Left lung (tissue), 10 donors: Measurements from ENCODE around the gene IL16. TPM values are rescaled to one million over a fixed set of nuclear protein-coding genes. Genes with fewer than 3 reads are reported as not detected.

Experiments
- ATAC-seq: fragments of 200-7000 bp; cut with Tn5 transposase; one replicate; pipeline ENCODE4 v1.9.1; 2020; ENCODE audit warnings: moderate library complexity
- DNase-seq, 4 donors: peaks; one replicate each; pipeline ENCODE4 v3.0.0-alpha.2; 2013 to 2020
- H3K27ac ChIP-seq, 2 donors: fragments of 200-600 bp; sonication (generic) in 1 of 2; one replicate each; pipeline versions ENCODE4 v1.5.0 to v1.8.0; 2020 to 2021
- H3K27me3 ChIP-seq, 2 donors: fragments of 200-600 bp; sonication (generic) in 1 of 2; one replicate each; pipeline versions ENCODE4 v1.5.0 to v1.8.0; 2020 to 2021
- H3K36me3 ChIP-seq, 2 donors: fragments of 200-600 bp; sonication (generic) in 1 of 2; one replicate each; pipeline versions ENCODE4 v1.5.0 to v1.8.0; 2020 to 2021
- H3K4me1 ChIP-seq, 2 donors: fragments of 200-600 bp; one replicate each; pipeline ENCODE4 v1.8.0; 2021
- H3K4me3 ChIP-seq, 2 donors: fragments of 200-600 bp; sonication (generic) in 1 of 2; one replicate each; pipeline versions ENCODE4 v1.5.0 to v1.8.0; 2020 to 2021; ENCODE audit warnings: mild to moderate bottlenecking in 1 of 2
- H3K9me3 ChIP-seq, 2 donors: fragments of 200-600 bp; sonication (generic) in 1 of 2; one replicate each; pipeline versions ENCODE4 v1.5.0 to v1.8.0; 2020 to 2021
- CTCF ChIP-seq, 2 donors: fragments of 200-600 bp; sonication (generic) in 1 of 2; IDR thresholded peaks; one replicate each; pipeline versions ENCODE4 v1.5.0 to v1.8.0; 2021; ENCODE audit warnings: antibody characterized with exemption in 2 of 2
- intact Hi-C, 2 donors: fragments of 100-400 bp; cut with DNase I; formaldehyde crosslinking; loops; one replicate each; pipeline versions ENCODE4 v1.11.2 to v1.14.2; 2022
- polyA plus RNA-seq, 6 donors: library from polyadenylated mRNA; unstranded; fragments of 120-200 nt; gene quantifications; one replicate each; pipeline ENCODE4 v1.2.1, GENCODE V29; 2013; ENCODE audit not compliant: insufficient read length in 6 of 6
- total RNA-seq, 2 donors: library from RNA; stranded (reverse); fragmentation: NEBNext Ultra II Directional; extraction: Animal tissue kit (Norgen Biotek cat#: 25700); gene quantifications; one replicate each; pipeline ENCODE4 v1.2.1, GENCODE V29; 2021
- donor health status: DM: no; HTN: yes; CAD: no.
- donor health status: DM: no; HTN: no; CAD: no.

Gene IL16
- total and polyA plus RNA-seq, 8 donors, result 11.4 to 34.3 (median 14.9) TPM

GRCh38 chr15:81315452-81316175 is 118.9 kb downstream of the IL16 start:
- DNase-seq, result no peak
- intact Hi-C loops, result no loop called here
- H3K36me3 ChIP-seq, result peaks cover 0 to 59% of the 10 kb centered on the region in 2 donors

GRCh38 chr15:81316267-81316666 is 119.6 kb downstream of the IL16 start:
- no peak for ATAC-seq

More at GRCh38 chr15:81315452-81316175, 118.9 kb downstream of the IL16 start:
- no peak overlapping the region for H3K4me3 ChIP-seq
- no peak for TF ChIP-seq CTCF (IDR thresholded peaks at IDR 0.05)
- no peaks in the 10 kb centered on the region for H3K27me3 ChIP-seq
- H3K4me1 ChIP-seq, result peaks cover 5 to 33% of the 10 kb centered on the region in 2 donors
- H3K27ac ChIP-seq, result no peak overlapping the region
- no peak for ATAC-seq
- H3K9me3 ChIP-seq, result no peaks in the 10 kb centered on the region

GRCh38 chr15:81317642-81318017 is 121.0 kb downstream of the IL16 start:
- H3K4me3 ChIP-seq, result no peak overlapping the region
- ATAC-seq (no peak), DNase-seq (no peak)
- peaks cover 6 to 19% of the 10 kb centered on the region in 2 donors for H3K4me1 ChIP-seq
- H3K27ac ChIP-seq, result no peak overlapping the region
- TF ChIP-seq CTCF (IDR thresholded peaks at IDR 0.05), result no peak
- H3K9me3 ChIP-seq, result no peaks in the 10 kb centered on the region
- no peaks in the 10 kb centered on the region for H3K27me3 ChIP-seq
- intact Hi-C loops, result no loop called here
- H3K36me3 ChIP-seq, result peaks cover 0 to 50% of the 10 kb centered on the region in 2 donors

More at GRCh38 chr15:81316267-81316666, 119.6 kb downstream of the IL16 start:
- intact Hi-C loops, result no loop called here
- H3K27ac ChIP-seq, result no peak overlapping the region
- no peak for DNase-seq
- H3K4me1 ChIP-seq, result peaks cover 5 to 27% of the 10 kb centered on the region in 2 donors
- H3K9me3 ChIP-seq, result no peaks in the 10 kb centered on the region
- TF ChIP-seq CTCF (IDR thresholded peaks at IDR 0.05), result no peak
- H3K27me3 ChIP-seq, result no peaks in the 10 kb centered on the region
- no peak overlapping the region for H3K4me3 ChIP-seq
- H3K36me3 ChIP-seq, result peaks cover 0 to 59% of the 10 kb centered on the region in 2 donors

GRCh38 chr15:81321667-81322066 is 125.0 kb downstream of the IL16 start:
- Histone ChIP-seq H3K4me1 (peaks cover 10 to 33% of the 10 kb centered on the region in 2 donors), H3K27ac (no peak overlapping the region), H3K4me3 (no peak overlapping the region), H3K27me3 (no peaks in the 10 kb centered on the region), H3K9me3 (no peaks in the 10 kb centered on the region), H3K36me3 (peaks cover 0 to 25% of the 10 kb centered on the region in 2 donors)
- DNase-seq, result no peak
- no peak for ATAC-seq
- intact Hi-C loops, result no loop called here
- no peak for TF ChIP-seq CTCF (IDR thresholded peaks at IDR 0.05)

- Histone ChIP-seq H3K4me3 (peak overlapping the region in 1 of 2 donors; percentile 72), H3K27ac (no peak overlapping the region), H3K27me3 (no peaks in the 10 kb centered on the region), H3K4me1 (peaks cover 10 to 33% of the 10 kb centered on the region in 2 donors), H3K36me3 (peaks cover 0 to 20% of the 10 kb centered on the region in 2 donors), H3K9me3 (no peaks in the 10 kb centered on the region)
- intact Hi-C loops, result no loop called here
- DNase-seq, result no peak
- ATAC-seq, result no peak
- TF ChIP-seq CTCF (IDR thresholded peaks at IDR 0.05), result no peak
Measured at GRCh38 chr15:81322676-81323253, 126.1 kb downstream of the IL16 start.
